ENCODE results near the gene CCDC191. TPM values are rescaled to one million over a fixed set of nuclear protein-coding genes. Genes with fewer than 3 reads are reported as not detected.

Gene CCDC191
- polyA plus RNA-seq, 3 donors = 0.48 to 2.9 (median 1.2) TPM

GRCh38 chr3:114078126-114078525 lies 21.8 kb upstream of the CCDC191 start:
- Histone ChIP-seq H3K9ac (ENCODE audit: insufficient read depth, low read length, poor library complexity, severe bottlenecking) (no peak overlapping the region), H3K27me3 (ENCODE audit: control insufficient read depth in 2 of 2, insufficient read depth in 2 of 2, low read length in 2 of 2) (no peaks in the 10 kb centered on the region), H3K9me3 (replicated peaks in 1 of 2; ENCODE audit: control insufficient read depth in 1 of 2, insufficient read depth in 1 of 2, low read length in 2 of 2) (no peaks in the 10 kb centered on the region), H3K4me3 (replicated peaks in 1 of 3; ENCODE audit: low read depth in 2 of 3, low read length in 3 of 3) (no peak overlapping the region), H3K79me2 (ENCODE audit: insufficient read depth, low read length) (no peaks in the 10 kb centered on the region), H3K4me2 (replicated peaks; ENCODE audit: extremely low read depth, low read length, poor library complexity, severe bottlenecking) (no peak overlapping the region), H3K27ac (ENCODE audit: low read depth in 1 of 2, low read length in 2 of 2) (no peak overlapping the region), H4K20me1 (ENCODE audit: insufficient read depth, low read length) (peaks cover 5% of the 10 kb centered on the region), H3K36me3 (replicated peaks in 1 of 2; ENCODE audit: control insufficient read depth in 1 of 2, insufficient read depth in 2 of 2, low read length in 2 of 2) (peaks cover 97 to 100% of the 10 kb centered on the region in 2 donors), H2AFZ (ENCODE audit: insufficient read depth, low read depth, low read length, poor library complexity, severe bottlenecking) (no peak overlapping the region), H3K4me1 (ENCODE audit: control insufficient read depth in 1 of 2, insufficient read depth in 2 of 2, low read length in 2 of 2) (no peaks in the 10 kb centered on the region)
- Mint-ChIP-seq H3K9me3 (no peaks in the 10 kb centered on the region), H3K27me3 (ENCODE audit: low read depth in 3 of 3) (no peaks in the 10 kb centered on the region), H3K4me1 (no peaks in the 10 kb centered on the region), H3K4me3 (no peak overlapping the region), H3K36me3 (peaks cover 89 to 98% of the 10 kb centered on the region in 2 donors), H3K27ac (no peak overlapping the region)
- no peak for DNase-seq
- intact Hi-C loops (cut with micrococcal nuclease) = no loop called here
- TF ChIP-seq CTCF (IDR thresholded peaks at IDR 0.05) = no peak

- no peak overlapping the region for H3K4me3 ChIP-seq (replicated peaks in 1 of 3; ENCODE audit: low read depth in 2 of 3, low read length in 3 of 3)
Observed at GRCh38 chr3:114076711-114077110, 20.4 kb upstream of the CCDC191 start.

More at GRCh38 chr3:114076711-114077110, 20.4 kb upstream of the CCDC191 start:
- Histone ChIP-seq H3K36me3 (replicated peaks in 1 of 2; ENCODE audit: control insufficient read depth in 1 of 2, insufficient read depth in 2 of 2, low read length in 2 of 2) (peaks cover 97 to 100% of the 10 kb centered on the region in 2 donors), H4K20me1 (ENCODE audit: insufficient read depth, low read length) (peaks cover 5% of the 10 kb centered on the region), H3K9me3 (replicated peaks in 1 of 2; ENCODE audit: control insufficient read depth in 1 of 2, insufficient read depth in 1 of 2, low read length in 2 of 2) (no peaks in the 10 kb centered on the region), H3K27me3 (ENCODE audit: control insufficient read depth in 2 of 2, insufficient read depth in 2 of 2, low read length in 2 of 2) (no peaks in the 10 kb centered on the region), H3K4me1 (ENCODE audit: control insufficient read depth in 1 of 2, insufficient read depth in 2 of 2, low read length in 2 of 2) (no peaks in the 10 kb centered on the region), H3K9ac (ENCODE audit: insufficient read depth, low read length, poor library complexity, severe bottlenecking) (no peak overlapping the region), H3K4me2 (replicated peaks; ENCODE audit: extremely low read depth, low read length, poor library complexity, severe bottlenecking) (no peak overlapping the region), H3K79me2 (ENCODE audit: insufficient read depth, low read length) (no peaks in the 10 kb centered on the region), H2AFZ (ENCODE audit: insufficient read depth, low read depth, low read length, poor library complexity, severe bottlenecking) (no peak overlapping the region), H3K27ac (ENCODE audit: low read depth in 1 of 2, low read length in 2 of 2) (peak overlapping the region in 1 of 2 donors; percentile 7)
- Mint-ChIP-seq H3K27ac (peak overlapping the region in 1 of 7 donors; percentile 31), H3K36me3 (peaks cover 88 to 98% of the 10 kb centered on the region in 2 donors), H3K4me1 (no peaks in the 10 kb centered on the region), H3K4me3 (no peak overlapping the region), H3K27me3 (ENCODE audit: low read depth in 3 of 3) (no peaks in the 10 kb centered on the region), H3K9me3 (no peaks in the 10 kb centered on the region)
- DNase-seq = no peak
- 98% methylated on average over 6 of the region's 6 CpGs for WGBS (ENCODE audit: insufficient coverage)
- no peak for TF ChIP-seq CTCF (IDR thresholded peaks at IDR 0.05)
- intact Hi-C loops (cut with micrococcal nuclease) = no loop called here
